Renal cortex interstitium (tissue), 11 donors: ENCODE measurements around the gene ARID1B. TPM values are rescaled to one million over a fixed set of nuclear protein-coding genes. Genes with fewer than 3 reads are reported as not detected.

Experiments used
- DNase-seq, 11 donors: peaks; one replicate each; pipeline ENCODE4 v3.0.0-alpha.2; 2013; ENCODE audit warnings: low read depth in 9 of 11, low spot score in 4 of 11; ENCODE audit errors: extremely low read depth in 1 of 11
- polyA plus RNA-seq, 3 donors: library from polyadenylated mRNA; unstranded; fragments of 120-200 nt; gene quantifications; one replicate each; pipeline ENCODE4 v1.2.1, GENCODE V29; 2013; ENCODE audit not compliant: insufficient read length in 3 of 3

Gene ARID1B
- polyA plus RNA-seq, 3 donors = 74.6 to 84.5 (median 76.8) TPM

GRCh38 chr6:157253699-157254098 lies 476.5 kb downstream of the ARID1B start:
- DNase-seq = no peak

- no peak for DNase-seq
Measured at GRCh38 chr6:157254538-157254937, 477.4 kb downstream of the ARID1B start.

- DNase-seq = no peak
Measured at GRCh38 chr6:157255079-157255478, 477.9 kb downstream of the ARID1B start.

GRCh38 chr6:157258878-157259277 lies 481.7 kb downstream of the ARID1B start:
- no peak for DNase-seq

GRCh38 chr6:157259443-157259842 lies 482.3 kb downstream of the ARID1B start:
- no peak for DNase-seq
